ENCODE measurements around the gene NR6A1.

NR6A1 gene

GRCh38 chr9:124749781-124750180 lies 21.3 kb downstream of the NR6A1 start:
- Histone ChIP-seq H2AFZ (ENCODE audit: low read depth, low read length, severe bottlenecking) (no peak overlapping the region), H3K36me3 (ENCODE audit: low read length) (no peaks in the 10 kb centered on the region), H4K20me1 (ENCODE audit: low read depth, low read length) (peaks cover 20% of the 10 kb centered on the region), H3K27me3 (ENCODE audit: low read length) (no peaks in the 10 kb centered on the region), H3K79me2 (ENCODE audit: insufficient read depth, low read length) (peaks cover 16% of the 10 kb centered on the region; the same call in 1 of the 2 replicates), H3K9ac (ENCODE audit: low read length) (no peak overlapping the region), H3K9me3 (ENCODE audit: insufficient read depth, low read length) (no peaks in the 10 kb centered on the region), H3K4me2 (ENCODE audit: low read depth, low read length, poor library complexity, severe bottlenecking) (no peak overlapping the region), H3K4me3 (ENCODE audit: insufficient read depth, low read length, poor library complexity, severe bottlenecking) (no peak overlapping the region), H3K27ac (ENCODE audit: low read depth, low read length) (no peak overlapping the region), H3K9me2 (replicated peaks; ENCODE audit: insufficient read depth, low read length) (no peaks in the 10 kb centered on the region), H3F3A (ENCODE audit: insufficient read depth) (no peaks in the 10 kb centered on the region)
- no peak for TF ChIP-seq CTCF (IDR thresholded peaks at IDR 0.05; ENCODE audit: insufficient read depth, low read length, poor library complexity, severe bottlenecking)
- no peak for TF ChIP-seq EZH2phosphoT487 (conservative IDR thresholded peaks at IDR 0.05; ENCODE audit: low read length)

GRCh38 chr9:124749284-124749683 lies 21.8 kb downstream of the NR6A1 start:
- peaks cover 16% of the 10 kb centered on the region; the same call in 1 of the 2 replicates for H3K79me2 ChIP-seq (ENCODE audit: insufficient read depth, low read length)
- H3K4me2 ChIP-seq (ENCODE audit: low read depth, low read length, poor library complexity, severe bottlenecking) = no peak overlapping the region
- H3K9me2 ChIP-seq (replicated peaks; ENCODE audit: insufficient read depth, low read length) = no peaks in the 10 kb centered on the region
- H3K27me3 ChIP-seq (ENCODE audit: low read length) = no peaks in the 10 kb centered on the region
- TF ChIP-seq CTCF (IDR thresholded peaks at IDR 0.05; ENCODE audit: insufficient read depth, low read length, poor library complexity, severe bottlenecking) (no peak), EZH2phosphoT487 (conservative IDR thresholded peaks at IDR 0.05; ENCODE audit: low read length) (no peak)
- peaks cover 15% of the 10 kb centered on the region for H4K20me1 ChIP-seq (ENCODE audit: low read depth, low read length)
- H3K9me3 ChIP-seq (ENCODE audit: insufficient read depth, low read length) = no peaks in the 10 kb centered on the region
- H3K27ac ChIP-seq (ENCODE audit: low read depth, low read length) = no peak overlapping the region
- no peaks in the 10 kb centered on the region for H3F3A ChIP-seq (ENCODE audit: insufficient read depth)
- no peak overlapping the region for H3K9ac ChIP-seq (ENCODE audit: low read length)
- no peak overlapping the region for H2AFZ ChIP-seq (ENCODE audit: low read depth, low read length, severe bottlenecking)
- H3K4me3 ChIP-seq (ENCODE audit: insufficient read depth, low read length, poor library complexity, severe bottlenecking) = no peak overlapping the region
- no peaks in the 10 kb centered on the region for H3K36me3 ChIP-seq (ENCODE audit: low read length)

GRCh38 chr9:124747065-124747464 lies 24.0 kb downstream of the NR6A1 start:
- Histone ChIP-seq H3K9me2 (replicated peaks; ENCODE audit: insufficient read depth, low read length) (no peaks in the 10 kb centered on the region), H3K9me3 (ENCODE audit: insufficient read depth, low read length) (no peaks in the 10 kb centered on the region), H3F3A (ENCODE audit: insufficient read depth) (no peaks in the 10 kb centered on the region), H3K4me3 (ENCODE audit: insufficient read depth, low read length, poor library complexity, severe bottlenecking) (no peak overlapping the region), H4K20me1 (ENCODE audit: low read depth, low read length) (peaks cover 8% of the 10 kb centered on the region; the same call in 1 of the 2 replicates), H3K9ac (ENCODE audit: low read length) (no peak overlapping the region), H2AFZ (ENCODE audit: low read depth, low read length, severe bottlenecking) (no peak overlapping the region), H3K27me3 (ENCODE audit: low read length) (no peaks in the 10 kb centered on the region), H3K27ac (ENCODE audit: low read depth, low read length) (no peak overlapping the region), H3K4me2 (ENCODE audit: low read depth, low read length, poor library complexity, severe bottlenecking) (no peak overlapping the region), H3K79me2 (ENCODE audit: insufficient read depth, low read length) (peaks cover 16% of the 10 kb centered on the region; the same call in 1 of the 2 replicates), H3K36me3 (ENCODE audit: low read length) (no peaks in the 10 kb centered on the region)
- TF ChIP-seq EZH2phosphoT487 (conservative IDR thresholded peaks at IDR 0.05; ENCODE audit: low read length) = no peak
- no peak for TF ChIP-seq CTCF (IDR thresholded peaks at IDR 0.05; ENCODE audit: insufficient read depth, low read length, poor library complexity, severe bottlenecking)
